ENCODE data around the gene RANBP9. TPM values are rescaled to one million over a fixed set of nuclear protein-coding genes. Genes with fewer than 3 reads are reported as not detected.

The RANBP9 gene
- total and polyA plus RNA-seq, 2 of the 13 experiments (the other 11 are each of a cell fraction or from before 2014, with no cell fraction given) = 26.6 to 30.6 TPM

DNA sequence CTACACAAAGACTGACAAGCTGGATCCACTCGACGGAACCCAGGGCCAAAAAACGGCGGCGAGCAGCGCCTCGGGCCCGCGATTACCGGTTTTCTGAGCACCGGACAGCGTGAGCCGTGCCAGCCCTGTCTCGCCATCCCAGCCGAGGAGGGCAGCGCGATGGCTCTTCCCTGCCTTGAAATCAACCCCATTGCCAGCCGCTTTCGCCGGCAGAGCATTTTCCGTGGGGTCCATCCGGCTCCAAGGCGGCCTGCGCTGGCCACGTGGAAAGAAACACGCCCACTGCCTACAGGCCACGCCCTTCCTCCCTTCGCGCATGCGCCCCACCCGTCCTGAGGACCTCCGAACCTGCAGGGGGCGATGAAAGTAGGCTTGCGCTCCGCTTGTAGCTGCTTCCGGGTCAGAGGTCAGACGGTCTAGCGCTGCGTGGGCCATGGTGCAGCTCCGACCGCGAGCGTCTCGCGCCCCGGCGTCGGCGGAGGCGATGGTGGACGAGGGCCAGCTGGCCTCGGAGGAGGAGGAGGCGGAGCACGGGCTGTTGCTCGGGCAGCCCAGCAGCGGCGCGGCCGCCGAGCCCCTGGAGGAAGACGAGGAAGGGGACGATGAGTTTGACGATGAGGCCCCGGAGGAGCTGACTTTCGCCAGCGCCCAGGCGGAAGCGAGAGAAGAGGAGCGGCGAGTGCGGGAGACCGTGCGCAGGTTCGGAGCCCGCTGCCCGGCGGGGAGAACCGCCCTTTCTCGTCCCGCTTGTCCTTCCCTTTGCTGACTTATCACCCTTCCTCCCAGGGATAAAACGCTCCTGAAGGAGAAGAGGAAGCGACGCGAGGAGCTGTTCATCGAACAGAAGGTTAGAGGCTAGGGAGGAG, 96.5 kb downstream of the RANBP9 start, which contains the start of gene NOL7 (continued):
- TF ChIP-seq ZNF496 (CRISPR knock-in tag; IDR thresholded peaks at IDR 0.05; ENCODE audit: insufficient replicate concordance) (no peak), ASH2L (IDR thresholded peaks at IDR 0.05; ENCODE audit: insufficient read length, low read depth, low read length) (peak; percentile 99), NR2C2 (CRISPR knock-in tag; IDR thresholded peaks at IDR 0.05; ENCODE audit: borderline replicate concordance) (peak; percentile 100), TRAFD1 (CRISPR knock-in tag; IDR thresholded peaks at IDR 0.05; ENCODE audit: borderline replicate concordance) (0 out of 2 replicates have a peak, but pooled peaks have one; percentile 81), TBX2 (CRISPR knock-in tag; IDR thresholded peaks at IDR 0.05; ENCODE audit: borderline replicate concordance) (peak; percentile 94), CREM (IDR thresholded peaks at IDR 0.05) (peak; percentile 60), CREM (CRISPR knock-in tag; IDR thresholded peaks at IDR 0.05) (0 out of 2 replicates have a peak, but pooled peaks have one; percentile 11), RAD21 (CRISPR knock-in tag; IDR thresholded peaks at IDR 0.05) (peak; percentile 55; the same call in 1 of the 2 replicates), ZNF318 (CRISPR knock-in tag; IDR thresholded peaks at IDR 0.05) (peak; percentile 89; the same call in 1 of the 2 replicates), GPBP1L1 (CRISPR knock-in tag; IDR thresholded peaks at IDR 0.05) (no peak), ZNF101 (CRISPR knock-in tag; IDR thresholded peaks at IDR 0.05; ENCODE audit: borderline replicate concordance, low read depth) (peak; percentile 47; the same call in 1 of the 2 replicates), CREB3 (CRISPR knock-in tag; IDR thresholded peaks at IDR 0.05) (peak; percentile 80; the same call in 1 of the 2 replicates)
- TF ChIP-seq, protein P1, sequence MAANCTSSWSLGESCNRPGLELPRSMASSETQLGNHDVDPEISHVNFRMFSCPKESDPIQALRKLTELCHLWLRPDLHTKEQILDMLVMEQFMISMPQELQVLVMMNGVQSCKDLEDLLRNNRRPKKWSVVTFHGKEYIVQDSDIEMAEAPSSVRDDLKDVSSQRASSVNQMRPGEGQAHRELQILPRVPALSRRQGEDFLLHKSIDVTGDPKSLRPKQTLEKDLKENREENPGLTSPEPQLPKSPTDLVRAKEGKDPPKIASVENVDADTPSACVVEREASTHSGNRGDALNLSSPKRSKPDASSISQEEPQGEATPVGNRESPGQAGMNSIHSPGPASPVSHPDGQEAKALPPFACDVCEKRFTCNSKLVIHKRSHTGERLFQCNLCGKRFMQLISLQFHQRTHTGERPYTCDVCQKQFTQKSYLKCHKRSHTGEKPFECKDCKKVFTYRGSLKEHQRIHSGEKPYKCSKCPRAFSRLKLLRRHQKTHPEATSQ (CRISPR knock-in tag; IDR thresholded peaks at IDR 0.05; ENCODE audit: borderline replicate concordance) = peak; percentile 100
